Esophagus squamous epithelium (tissue), 4 donors: ENCODE measurements around the gene SMYD3.

Experiments used
- POLR2A ChIP-seq, 4 donors: fragments of 450-650 bp; IDR thresholded peaks; one replicate each; pipeline ENCODE4 v1.6.1; 2017; ENCODE audit warnings: antibody characterized with exemption in 4 of 4, mild to moderate bottlenecking in 4 of 4, moderate library complexity in 3 of 4
- TF ChIP-seq, protein P1 (sequence below), 6 experiments: fragments of 450-650 bp in 4 of 6; fragments of 200-600 bp in 2 of 6; sonication (generic) in 2 of 6; IDR thresholded peaks; one replicate each; pipeline ENCODE4 v1.5.1; 2016 to 2019; ENCODE audit warnings: antibody characterized with exemption in 6 of 6, mild to moderate bottlenecking in 4 of 6, moderate library complexity in 4 of 6

DNA sequence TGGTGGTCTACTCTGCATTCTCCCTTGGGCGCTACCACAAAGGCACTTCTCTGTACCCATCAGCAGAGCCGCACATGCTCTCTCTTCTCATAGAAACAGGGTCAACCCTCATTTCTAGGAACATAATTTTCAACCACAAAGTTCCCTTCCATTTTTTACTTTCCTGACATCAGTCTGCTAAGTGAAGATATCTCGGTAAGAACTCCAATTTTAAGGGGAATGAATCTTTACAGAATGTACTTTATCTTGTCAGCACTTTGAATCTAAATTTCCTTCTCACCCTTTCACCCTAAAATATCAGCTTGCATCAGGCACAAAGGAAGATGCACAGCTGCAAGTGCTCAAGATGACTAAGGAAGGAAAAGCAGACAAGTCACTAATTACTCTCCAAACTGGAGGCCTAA lies 545.9 kb downstream of the SMYD3 start:
- TF ChIP-seq, protein P1, sequence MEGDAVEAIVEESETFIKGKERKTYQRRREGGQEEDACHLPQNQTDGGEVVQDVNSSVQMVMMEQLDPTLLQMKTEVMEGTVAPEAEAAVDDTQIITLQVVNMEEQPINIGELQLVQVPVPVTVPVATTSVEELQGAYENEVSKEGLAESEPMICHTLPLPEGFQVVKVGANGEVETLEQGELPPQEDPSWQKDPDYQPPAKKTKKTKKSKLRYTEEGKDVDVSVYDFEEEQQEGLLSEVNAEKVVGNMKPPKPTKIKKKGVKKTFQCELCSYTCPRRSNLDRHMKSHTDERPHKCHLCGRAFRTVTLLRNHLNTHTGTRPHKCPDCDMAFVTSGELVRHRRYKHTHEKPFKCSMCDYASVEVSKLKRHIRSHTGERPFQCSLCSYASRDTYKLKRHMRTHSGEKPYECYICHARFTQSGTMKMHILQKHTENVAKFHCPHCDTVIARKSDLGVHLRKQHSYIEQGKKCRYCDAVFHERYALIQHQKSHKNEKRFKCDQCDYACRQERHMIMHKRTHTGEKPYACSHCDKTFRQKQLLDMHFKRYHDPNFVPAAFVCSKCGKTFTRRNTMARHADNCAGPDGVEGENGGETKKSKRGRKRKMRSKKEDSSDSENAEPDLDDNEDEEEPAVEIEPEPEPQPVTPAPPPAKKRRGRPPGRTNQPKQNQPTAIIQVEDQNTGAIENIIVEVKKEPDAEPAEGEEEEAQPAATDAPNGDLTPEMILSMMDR (IDR thresholded peaks at IDR 0.05), result no peak
- TF ChIP-seq POLR2A (IDR thresholded peaks at IDR 0.05), result no peak
